Measurements from ENCODE around the gene CRNKL1.

- TF ChIP-seq CTCF (IDR thresholded peaks at IDR 0.05 in 2 of 3, conservative IDR thresholded peaks at IDR 0.05 in 1 of 3; ENCODE audit: borderline replicate concordance in 1 of 3, insufficient read depth in 1 of 3, low read depth in 2 of 3, low read length in 2 of 3) (no peak), ZNF274 (IDR thresholded peaks at IDR 0.05; ENCODE audit: low read depth, low read length) (no peak), POLR2A (IDR thresholded peaks at IDR 0.05; ENCODE audit: borderline replicate concordance, extremely low read depth, insufficient read depth, insufficient read length) (no peak), EGR1 (IDR thresholded peaks at IDR 0.05; ENCODE audit: low read depth) (no peak), POLR2AphosphoS5 (IDR thresholded peaks at IDR 0.05; ENCODE audit: low read depth, low read length) (no peak), CEBPB (IDR thresholded peaks at IDR 0.05; ENCODE audit: low read depth) (no peak), TCF7L2 (IDR thresholded peaks at IDR 0.05; ENCODE audit: borderline replicate concordance, extremely low read depth, insufficient read depth, insufficient read length) (no peak), EZH2 (IDR thresholded peaks at IDR 0.05) (no peak), EZH2phosphoT487 (IDR thresholded peaks at IDR 0.05; ENCODE audit: borderline replicate concordance) (no peak), SRF (IDR thresholded peaks at IDR 0.05; ENCODE audit: low read depth) (no peak)
- TF ChIP-seq, protein P1, sequence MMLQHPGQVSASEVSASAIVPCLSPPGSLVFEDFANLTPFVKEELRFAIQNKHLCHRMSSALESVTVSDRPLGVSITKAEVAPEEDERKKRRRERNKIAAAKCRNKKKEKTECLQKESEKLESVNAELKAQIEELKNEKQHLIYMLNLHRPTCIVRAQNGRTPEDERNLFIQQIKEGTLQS (IDR thresholded peaks at IDR 0.05), result no peak
- TF ChIP-seq, protein P2, sequence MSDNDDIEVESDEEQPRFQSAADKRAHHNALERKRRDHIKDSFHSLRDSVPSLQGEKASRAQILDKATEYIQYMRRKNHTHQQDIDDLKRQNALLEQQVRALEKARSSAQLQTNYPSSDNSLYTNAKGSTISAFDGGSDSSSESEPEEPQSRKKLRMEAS (IDR thresholded peaks at IDR 0.05), result no peak
Observed at GRCh38 chr20:20089018-20089417, 36.8 kb upstream of the CRNKL1 start.
